MM.1S (cell line): Measurements from ENCODE around the gene NBEA.

ENCODE experiments used
- CTCF ChIP-seq: fragments of 300-600 bp; sonication (generic); IDR thresholded peaks from 2 replicates; pipeline ENCODE4 v1.5.1; 2016; ENCODE audit warnings: antibody characterized with exemption, low read length, mixed read lengths
- EZH2 ChIP-seq: fragments of 300-600 bp; sonication (generic); optimal IDR thresholded peaks from 2 replicates; pipeline ENCODE3; 2017; ENCODE audit warnings: low read depth, mild to moderate bottlenecking, antibody characterized with exemption, low read length, mixed read lengths

- TF ChIP-seq CTCF (no peak), EZH2 (no peak)
These were observed 717.7 kb downstream of the NBEA start for GRCh38 chr13:35659796-35660195.
